A549 (cell line): ENCODE results near the gene PNN. TPM values are rescaled to one million over a fixed set of nuclear protein-coding genes. Genes with fewer than 3 reads are reported as not detected.

Experiments
- ATAC-seq, 2 experiments: fragments of 200-7000 bp in 1 of 2; fragments of >200 bp in 1 of 2; cut with Nextera tagmentation in 1 of 2; cut with Tn5 transposase in 1 of 2; 3 replicates each; pipeline versions ENCODE4 v1.8.0 to v1.9.1; 2018 to 2020; ENCODE audit warnings: mild to moderate bottlenecking in 1 of 2, moderate library complexity in 1 of 2
- CTCF ChIA-PET: fragments of 300-600 bp; sonication (Branson Sonifier 250); formaldehyde crosslinking; extraction: SDS; loops from one replicate; lab custom pipeline; 2021; ENCODE audit warnings: antibody characterized with exemption, inconsistent platforms; lab: Yijun Ruan, JAX
- POLR2A ChIA-PET: fragments of 350-600 bp; formaldehyde crosslinking; extraction: SDS; loops from one replicate; lab custom pipeline; 2021; ENCODE audit warnings: antibody characterized with exemption, inconsistent platforms; lab: Yijun Ruan, JAX
- DNase-seq, 2 experiments: peaks; one replicate each; pipeline versions ENCODE4 v3.0.0 to v3.0.0-alpha.2; 2011 to 2016; ENCODE audit warnings: low read depth in 1 of 2, low spot score in 1 of 2
- FAIRE-seq: peaks from 2 replicates; lab custom pipeline; 2011; peaks lifted over from hg19 to GRCh38; lab: Jason Lieb, UNC
- H3K27ac ChIP-seq, 2 experiments: fragments of >200 bp; sonication (Bioruptor Twin); formaldehyde crosslinking; 3 replicates each; pipeline ENCODE4 v1.5.1; 2016 to 2017
- H3K4me1 ChIP-seq: fragments of >200 bp; sonication (Bioruptor Twin); formaldehyde crosslinking; 3 replicates; pipeline ENCODE4 v1.6.1; 2016
- H3K4me2 ChIP-seq: fragments of >200 bp; sonication (Bioruptor Twin); formaldehyde crosslinking; 3 replicates; pipeline ENCODE4 v1.6.1; 2016
- H3K4me3 ChIP-seq: fragments of >200 bp; sonication (Bioruptor Twin); formaldehyde crosslinking; 3 replicates; pipeline ENCODE4 v1.5.1; 2016
- H3K9me3 ChIP-seq: fragments of >200 bp; sonication (Bioruptor Twin); formaldehyde crosslinking; 3 replicates; pipeline ENCODE4 v1.6.1; 2016
- BHLHE40 ChIP-seq: IDR thresholded peaks from 2 replicates; pipeline ENCODE4 v1.6.1; 2012; ENCODE audit warnings: low read depth, low read length, inconsistent platforms
- CBX2 ChIP-seq: fragments of 200-600 bp; sonication (generic); IDR thresholded peaks from 2 replicates; pipeline ENCODE4 v1.6.1; 2016; ENCODE audit warnings: low read depth, mild to moderate bottlenecking, borderline replicate concordance
- CHD2 ChIP-seq: fragments of 150-350 bp; IDR thresholded peaks from 2 replicates; pipeline ENCODE4 v1.6.1; 2014; ENCODE audit warnings: low read length; ENCODE audit not compliant: partially characterized antibody
- EHMT2 ChIP-seq: fragments of 200-600 bp; sonication (generic); IDR thresholded peaks from 2 replicates; pipeline ENCODE4 v1.6.1; 2016; ENCODE audit warnings: antibody characterized with exemption, low read depth, mild to moderate bottlenecking, moderate library complexity
- FOSB ChIP-seq: fragments of 250-450 bp; sonication (Bioruptor Pico); IDR thresholded peaks from 2 replicates; pipeline ENCODE4 v1.5.0; 2020; ENCODE audit warnings: mild to moderate bottlenecking, moderate library complexity
- FOXS1 ChIP-seq: fragments of 250-450 bp; sonication (Bioruptor Pico); IDR thresholded peaks from 2 replicates; pipeline ENCODE4 v1.5.0; 2020; ENCODE audit warnings: mild to moderate bottlenecking, moderate library complexity
- GATA3 ChIP-seq: IDR thresholded peaks from 2 replicates; pipeline ENCODE4 v1.6.1; 2012; ENCODE audit warnings: borderline replicate concordance
- HDAC2 ChIP-seq: fragments of 200-600 bp; sonication (generic); IDR thresholded peaks from 2 replicates; pipeline ENCODE4 v1.6.1; 2016
- HEYL ChIP-seq: fragments of 250-450 bp; sonication (Bioruptor Pico); IDR thresholded peaks from 2 replicates; pipeline ENCODE4 v1.8.0; 2021; ENCODE audit warnings: mild to moderate bottlenecking, moderate library complexity
- HOXA7 ChIP-seq: fragments of 250-450 bp; sonication (Bioruptor Pico); IDR thresholded peaks from 2 replicates; pipeline ENCODE4 v1.5.0; 2020; ENCODE audit warnings: mild to moderate bottlenecking, moderate library complexity
- HOXB13 ChIP-seq: fragments of 250-450 bp; sonication (Bioruptor Pico); IDR thresholded peaks from 2 replicates; pipeline ENCODE4 v1.5.0; 2020; ENCODE audit warnings: low read depth, mild to moderate bottlenecking, moderate library complexity
- HOXB5 ChIP-seq: fragments of 250-450 bp; sonication (Bioruptor Pico); IDR thresholded peaks from 2 replicates; pipeline ENCODE4 v1.5.0; 2020; ENCODE audit warnings: mild to moderate bottlenecking, moderate library complexity
- JUNB ChIP-seq: fragments of >200 bp; sonication (Bioruptor Twin); formaldehyde crosslinking; IDR thresholded peaks from 2 replicates; pipeline ENCODE4 v1.6.1; 2016
- MAFK ChIP-seq: fragments of 450-650 bp; IDR thresholded peaks from 2 replicates; pipeline ENCODE4 v1.6.1; 2014; ENCODE audit not compliant: partially characterized antibody
- MYC ChIP-seq: IDR thresholded peaks from 2 replicates; pipeline ENCODE4 v1.6.1; 2012; ENCODE audit warnings: mild to moderate bottlenecking, inconsistent platforms, low read length, improper control_type of control experiment, borderline replicate concordance
- NFE2L2 ChIP-seq: fragments of 150-350 bp; conservative IDR thresholded peaks from 2 replicates; pipeline ENCODE4 v1.6.1; 2014; ENCODE audit warnings: low read length
- NPAS2 ChIP-seq: fragments of 250-450 bp; sonication (Bioruptor Pico); IDR thresholded peaks from 2 replicates; pipeline ENCODE4 v1.8.0; 2022; ENCODE audit warnings: mild to moderate bottlenecking, moderate library complexity, borderline replicate concordance
- NR3C1 ChIP-seq: fragments of >200 bp; sonication (Bioruptor Twin); formaldehyde crosslinking; IDR thresholded peaks from 3 replicates; pipeline ENCODE4 v1.6.1; 2017
- PHF8 ChIP-seq: fragments of 200-600 bp; sonication (generic); IDR thresholded peaks from 2 replicates; pipeline ENCODE4 v1.6.1; 2016; ENCODE audit warnings: low read depth, mild to moderate bottlenecking, antibody characterized with exemption, moderate library complexity, borderline replicate concordance
- RAD21 ChIP-seq, 2 experiments: fragments of >200 bp in 1 of 2; sonication (Bioruptor Twin) in 1 of 2; formaldehyde crosslinking in 1 of 2; IDR thresholded peaks in 1 of 2; conservative IDR thresholded peaks in 1 of 2; 2 replicates in 1 of 2; 3 replicates in 1 of 2; pipeline ENCODE4 v1.6.1; 2012 to 2018; ENCODE audit warnings: inconsistent platforms in 1 of 2
- RCOR1 ChIP-seq: fragments of 150-350 bp; IDR thresholded peaks from 2 replicates; pipeline ENCODE4 v1.6.1; 2014; ENCODE audit warnings: antibody characterized with exemption, low read length, low read depth
- RFX5 ChIP-seq: fragments of 450-650 bp; IDR thresholded peaks from 2 replicates; pipeline ENCODE4 v1.7.1; 2014; ENCODE audit warnings: antibody characterized with exemption, mild to moderate bottlenecking, moderate library complexity
- SMC3 ChIP-seq: fragments of >200 bp; sonication (Bioruptor Twin); formaldehyde crosslinking; IDR thresholded peaks from 3 replicates; pipeline ENCODE4 v1.6.1; 2018; ENCODE audit warnings: inconsistent platforms
- SREBF2 ChIP-seq: fragments of 450-650 bp; IDR thresholded peaks from 2 replicates; pipeline ENCODE4 v1.6.1; 2014; ENCODE audit warnings: mild to moderate bottlenecking, moderate library complexity
- WGBS: methylation state at CpG from one replicate; pipeline ENCODE4 v1.1.6; 2017; ENCODE audit errors: missing lambda C conversion rate; 5-methylcytosine and 5-hydroxymethylcytosine counted together
- polyA plus RNA-seq, 4 experiments: library from polyadenylated mRNA; depleted of rRNA in 3 of 4; stranded (reverse); fragments of >200 nt; fragmentation: RNase III in 1 of 4; extraction: RNeasy Plus Mini Kit Qiagen cat#74134 plus additional on column Dnase treatment in 1 of 4; gene quantifications; 2 replicates in 3 of 4; 3 replicates in 1 of 4; pipeline ENCODE4 v1.2.3, GENCODE V29; 2011 to 2017
- TF ChIP-seq, protein P1 (sequence below): IDR thresholded peaks from 2 replicates; pipeline ENCODE4 v1.6.1; 2012
- TF ChIP-seq, protein P2 (sequence below): fragments of 450-650 bp; IDR thresholded peaks from 2 replicates; pipeline ENCODE4 v1.6.1; 2014; ENCODE audit warnings: antibody characterized with exemption
- TF ChIP-seq, protein P3 (sequence below): fragments of 250-450 bp; sonication (Bioruptor Pico); IDR thresholded peaks from 2 replicates; pipeline ENCODE4 v1.5.0; 2021; ENCODE audit warnings: mild to moderate bottlenecking, moderate library complexity, borderline replicate concordance
- TF ChIP-seq, protein P4 (sequence below): fragments of >200 bp; sonication (Bioruptor Twin); formaldehyde crosslinking; IDR thresholded peaks from 2 replicates; pipeline ENCODE4 v1.6.1; 2016
- TF ChIP-seq, protein P5 (sequence below): fragments of >200 bp; sonication (Bioruptor Twin); formaldehyde crosslinking; IDR thresholded peaks from 3 replicates; pipeline ENCODE4 v1.6.1; 2016
- TF ChIP-seq, protein P6 (sequence below): fragments of 250-450 bp; sonication (Bioruptor Pico); IDR thresholded peaks from 2 replicates; pipeline ENCODE4 v1.5.0; 2020; ENCODE audit warnings: low read depth, mild to moderate bottlenecking, moderate library complexity

PNN gene
- polyA plus RNA-seq, 2 of the 4 experiments (the other 2 are of a cell fraction), result 50.1 to 117 TPM

DNA sequence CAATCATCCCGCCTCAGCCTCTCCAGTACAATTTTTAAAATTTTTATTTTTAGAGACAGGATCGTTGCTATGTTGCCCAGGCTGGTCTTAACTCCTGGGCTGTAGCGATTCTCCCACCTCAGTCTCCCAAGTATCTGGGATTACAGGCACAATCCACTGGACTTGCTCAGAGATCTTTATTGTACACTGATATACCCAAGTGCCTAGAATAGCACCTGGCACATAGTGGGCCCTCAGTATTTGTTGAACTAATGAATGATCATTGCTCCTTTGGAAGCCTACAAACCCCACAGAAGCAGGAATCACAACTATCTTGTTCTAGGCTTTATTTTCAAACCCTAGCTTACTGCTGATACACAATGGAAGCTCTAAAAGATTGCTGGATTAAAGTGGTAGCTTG is 1.9 kb upstream of the PNN start:
- Histone ChIP-seq H3K4me3 (no peak overlapping the region), H3K4me2 (no peak overlapping the region), H3K9me3 (no peaks in the 10 kb centered on the region), H3K27ac (peak overlapping the region in 1 of 2 experiments; percentile 95; a peak in 1 of 6 replicates), H3K4me1 (peaks cover 42% of the 10 kb centered on the region)
- TF ChIP-seq, protein P1, sequence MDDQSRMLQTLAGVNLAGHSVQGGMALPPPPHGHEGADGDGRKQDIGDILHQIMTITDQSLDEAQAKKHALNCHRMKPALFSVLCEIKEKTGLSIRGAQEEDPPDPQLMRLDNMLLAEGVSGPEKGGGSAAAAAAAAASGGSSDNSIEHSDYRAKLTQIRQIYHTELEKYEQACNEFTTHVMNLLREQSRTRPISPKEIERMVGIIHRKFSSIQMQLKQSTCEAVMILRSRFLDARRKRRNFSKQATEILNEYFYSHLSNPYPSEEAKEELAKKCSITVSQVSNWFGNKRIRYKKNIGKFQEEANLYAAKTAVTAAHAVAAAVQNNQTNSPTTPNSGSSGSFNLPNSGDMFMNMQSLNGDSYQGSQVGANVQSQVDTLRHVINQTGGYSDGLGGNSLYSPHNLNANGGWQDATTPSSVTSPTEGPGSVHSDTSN, result no peak
- TF ChIP-seq RAD21 (conservative IDR thresholded peaks at IDR 0.05 in 1 of 2, IDR thresholded peaks at IDR 0.05 in 1 of 2) (no peak), FOXS1 (CRISPR knock-in tag) (no peak), NPAS2 (no peak), HDAC2 (no peak), HOXB13 (CRISPR knock-in tag) (no peak), CBX2 (no peak), HEYL (CRISPR knock-in tag) (no peak), HOXB5 (CRISPR knock-in tag) (no peak), EHMT2 (no peak), NR3C1 (no peak), NFE2L2 (no peak), JUNB (no peak), HOXA7 (CRISPR knock-in tag) (no peak), FOSB (CRISPR knock-in tag) (no peak), SMC3 (no peak)
- TF ChIP-seq, protein P2, sequence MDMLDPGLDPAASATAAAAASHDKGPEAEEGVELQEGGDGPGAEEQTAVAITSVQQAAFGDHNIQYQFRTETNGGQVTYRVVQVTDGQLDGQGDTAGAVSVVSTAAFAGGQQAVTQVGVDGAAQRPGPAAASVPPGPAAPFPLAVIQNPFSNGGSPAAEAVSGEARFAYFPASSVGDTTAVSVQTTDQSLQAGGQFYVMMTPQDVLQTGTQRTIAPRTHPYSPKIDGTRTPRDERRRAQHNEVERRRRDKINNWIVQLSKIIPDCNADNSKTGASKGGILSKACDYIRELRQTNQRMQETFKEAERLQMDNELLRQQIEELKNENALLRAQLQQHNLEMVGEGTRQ, result no peak
- TF ChIP-seq, protein P3, sequence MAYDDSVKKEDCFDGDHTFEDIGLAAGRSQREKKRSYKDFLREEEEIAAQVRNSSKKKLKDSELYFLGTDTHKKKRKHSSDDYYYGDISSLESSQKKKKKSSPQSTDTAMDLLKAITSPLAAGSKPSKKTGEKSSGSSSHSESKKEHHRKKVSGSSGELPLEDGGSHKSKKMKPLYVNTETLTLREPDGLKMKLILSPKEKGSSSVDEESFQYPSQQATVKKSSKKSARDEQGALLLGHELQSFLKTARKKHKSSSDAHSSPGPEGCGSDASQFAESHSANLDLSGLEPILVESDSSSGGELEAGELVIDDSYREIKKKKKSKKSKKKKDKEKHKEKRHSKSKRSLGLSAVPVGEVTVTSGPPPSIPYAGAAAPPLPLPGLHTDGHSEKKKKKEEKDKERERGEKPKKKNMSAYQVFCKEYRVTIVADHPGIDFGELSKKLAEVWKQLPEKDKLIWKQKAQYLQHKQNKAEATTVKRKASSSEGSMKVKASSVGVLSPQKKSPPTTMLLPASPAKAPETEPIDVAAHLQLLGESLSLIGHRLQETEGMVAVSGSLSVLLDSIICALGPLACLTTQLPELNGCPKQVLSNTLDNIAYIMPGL (CRISPR knock-in tag), result no peak
- TF ChIP-seq, protein P4, sequence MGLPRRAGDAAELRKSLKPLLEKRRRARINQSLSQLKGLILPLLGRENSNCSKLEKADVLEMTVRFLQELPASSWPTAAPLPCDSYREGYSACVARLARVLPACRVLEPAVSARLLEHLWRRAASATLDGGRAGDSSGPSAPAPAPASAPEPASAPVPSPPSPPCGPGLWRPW, result no peak
- FAIRE-seq, result no peak
- WGBS, result 71% methylated on average over 3 of the region's 3 CpGs
- no peak for ATAC-seq
- CTCF ChIA-PET, result no interaction called here
- no peak for DNase-seq
- POLR2A ChIA-PET, result interaction anchor here (0.7 kb wide), 1 partner anchor 94 kb away, joined by 3 read pairs; no protein-coding TSS in a partner anchor

DNA sequence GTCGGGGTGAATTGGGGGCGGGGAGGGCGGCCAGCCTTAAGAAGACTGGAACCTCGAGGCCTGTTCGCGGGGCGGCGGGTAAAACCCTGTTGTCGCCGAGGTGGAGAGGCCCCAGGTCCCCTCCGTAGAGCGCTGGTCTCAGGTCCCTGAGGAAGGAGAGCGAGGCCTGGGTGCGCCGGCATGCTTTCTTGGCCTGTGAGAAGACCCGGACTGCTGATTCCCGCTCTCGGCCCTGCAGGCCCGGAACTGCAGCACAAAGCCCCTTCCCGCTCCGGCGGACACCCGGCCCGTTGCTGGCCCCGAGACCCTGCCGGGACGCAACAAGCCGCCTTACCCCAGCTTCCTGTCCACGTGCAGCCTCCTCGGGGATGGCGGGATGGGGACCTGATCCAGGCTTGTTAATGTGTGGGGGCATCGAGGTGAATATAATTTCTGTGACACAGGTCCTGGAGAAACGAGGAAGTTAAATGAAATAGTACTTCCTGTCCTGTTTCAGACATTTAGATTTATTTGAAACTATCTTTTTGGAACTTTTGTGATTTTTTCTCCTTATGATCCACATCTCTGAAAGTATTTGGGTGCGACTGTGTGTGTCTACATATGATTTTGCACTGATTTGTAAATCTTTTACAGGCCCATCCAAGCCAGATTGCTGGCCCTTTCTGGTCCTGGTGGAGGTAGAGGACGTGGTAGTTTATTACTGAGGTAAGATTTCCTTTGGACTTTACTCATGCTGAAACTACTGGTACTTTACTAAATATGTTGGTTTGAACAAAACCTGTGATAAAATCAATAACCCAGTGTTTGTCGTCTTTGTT is 600 bp downstream of the PNN start:
- WGBS, result under 1% methylated on average over 10 of the region's 36 CpGs
- no peak for TF ChIP-seq NR3C1
- TF ChIP-seq PHF8, result peak; percentile 35; the same call in 1 of the 2 replicates
- 0 out of 2 replicates have a peak, but pooled peaks have one; percentile 47 for TF ChIP-seq FOSB (CRISPR knock-in tag)
- TF ChIP-seq HOXA7 (CRISPR knock-in tag), result no peak
- no peak for TF ChIP-seq RFX5
- TF ChIP-seq CBX2, result no peak
- no peak for TF ChIP-seq SREBF2
- no peak for TF ChIP-seq EHMT2
- TF ChIP-seq, protein P5, sequence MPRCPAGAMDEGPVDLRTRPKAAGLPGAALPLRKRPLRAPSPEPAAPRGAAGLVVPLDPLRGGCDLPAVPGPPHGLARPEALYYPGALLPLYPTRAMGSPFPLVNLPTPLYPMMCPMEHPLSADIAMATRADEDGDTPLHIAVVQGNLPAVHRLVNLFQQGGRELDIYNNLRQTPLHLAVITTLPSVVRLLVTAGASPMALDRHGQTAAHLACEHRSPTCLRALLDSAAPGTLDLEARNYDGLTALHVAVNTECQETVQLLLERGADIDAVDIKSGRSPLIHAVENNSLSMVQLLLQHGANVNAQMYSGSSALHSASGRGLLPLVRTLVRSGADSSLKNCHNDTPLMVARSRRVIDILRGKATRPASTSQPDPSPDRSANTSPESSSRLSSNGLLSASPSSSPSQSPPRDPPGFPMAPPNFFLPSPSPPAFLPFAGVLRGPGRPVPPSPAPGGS, result no peak
- no peak for TF ChIP-seq MAFK
- peak; percentile 51; the same call in 1 of the 2 replicates for TF ChIP-seq MYC
- no peak for TF ChIP-seq RCOR1
- TF ChIP-seq GATA3, result no peak
- no peak for TF ChIP-seq NPAS2
- TF ChIP-seq, protein P4, result no peak
- TF ChIP-seq, protein P6, sequence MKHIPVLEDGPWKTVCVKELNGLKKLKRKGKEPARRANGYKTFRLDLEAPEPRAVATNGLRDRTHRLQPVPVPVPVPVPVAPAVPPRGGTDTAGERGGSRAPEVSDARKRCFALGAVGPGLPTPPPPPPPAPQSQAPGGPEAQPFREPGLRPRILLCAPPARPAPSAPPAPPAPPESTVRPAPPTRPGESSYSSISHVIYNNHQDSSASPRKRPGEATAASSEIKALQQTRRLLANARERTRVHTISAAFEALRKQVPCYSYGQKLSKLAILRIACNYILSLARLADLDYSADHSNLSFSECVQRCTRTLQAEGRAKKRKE (CRISPR knock-in tag), result 0 out of 2 replicates have a peak, but pooled peaks have one; percentile 16
- TF ChIP-seq CHD2, result no peak
- no peak for TF ChIP-seq BHLHE40

More for the DNA sequence above, 600 bp downstream of the PNN start:
- ATAC-seq (peak; percentile 36 to 51), DNase-seq (peak in 1 of 2 experiments; percentile 38), FAIRE-seq (no peak)
- Histone ChIP-seq H3K4me1 (peaks cover 37% of the 10 kb centered on the region), H3K27ac (peak overlapping the region; percentile 95), H3K4me3 (peak overlapping the region; percentile 82), H3K4me2 (peak overlapping the region; percentile 82), H3K9me3 (no peaks in the 10 kb centered on the region)
- CTCF ChIA-PET, result interaction anchor here (0.6 kb wide), 1 partner anchor 56 kb away, joined by 3 read pairs; no protein-coding TSS in a partner anchor
- POLR2A ChIA-PET, result interaction anchor here (1.0 to 1.7 kb wide), 11 partner anchors 10 to 257 kb away, joined by 3 to 31 read pairs (median 4); partner anchors contain the start of genes FBXO33, GEMIN2 and SEC23A
